A673 (cell line): Measurements from ENCODE around the gene TXNDC15.

ENCODE experiments used
- CTCF ChIP-seq: fragments of 300-800, 200-600 bp; sonication (generic); conservative IDR thresholded peaks from 2 replicates; pipeline ENCODE4 v1.5.1; 2017; ENCODE audit warnings: low read depth, mild to moderate bottlenecking, antibody characterized with exemption, low read length, moderate library complexity, mixed read lengths
- EZH2 ChIP-seq: fragments of 200-600 bp; sonication (generic); IDR thresholded peaks from 2 replicates; pipeline ENCODE4 v1.6.1; 2017; ENCODE audit warnings: borderline replicate concordance, low read depth, mild to moderate bottlenecking, mixed read lengths, antibody characterized with exemption, low read length; ENCODE audit not compliant: poor library complexity, severe bottlenecking

DNA sequence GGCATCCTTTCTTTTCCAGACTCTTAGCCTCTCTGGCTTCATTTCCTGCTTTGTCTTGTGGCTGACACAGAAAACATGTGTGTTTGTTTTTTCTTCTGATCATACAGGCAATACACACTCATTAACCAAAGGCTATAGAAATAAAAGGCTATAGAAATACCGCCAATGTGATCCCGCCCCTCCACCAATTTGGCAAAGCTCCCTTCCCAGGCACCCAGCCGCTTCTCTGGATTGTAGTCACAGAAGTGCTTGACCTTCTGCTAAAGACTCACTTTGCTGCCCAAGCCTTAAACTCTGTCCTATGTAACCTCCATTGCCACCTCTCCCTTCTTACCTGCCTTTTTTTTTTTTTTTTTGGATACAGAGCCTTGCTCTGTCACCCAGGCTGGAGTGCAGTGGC, 5.3 kb downstream of the TXNDC15 start:
- TF ChIP-seq CTCF (no peak), EZH2 (no peak)
